Myocyte (in vitro differentiated cells): ENCODE data around the gene CCDC197. TPM values are rescaled to one million over a fixed set of nuclear protein-coding genes. Genes with fewer than 3 reads are reported as not detected.

Experiments
- DNase-seq: peaks from one replicate; pipeline ENCODE4 v3.0.0-alpha.2; 2012; ENCODE audit warnings: low read depth
- polyA plus RNA-seq: library from polyadenylated mRNA; unstranded; fragments of >200 nt; gene quantifications from one replicate; pipeline ENCODE4 v1.2.1, GENCODE V29; 2012; ENCODE audit warnings: missing spikeins
- total RNA-seq: library from RNA; depleted of rRNA; stranded (reverse); fragments of >200 nt; gene quantifications from 2 replicates; pipeline ENCODE4 v1.2.3, GENCODE V29; 2014

Gene CCDC197
- total RNA-seq: not detected in 2 replicates
- not detected for polyA plus RNA-seq

DNA sequence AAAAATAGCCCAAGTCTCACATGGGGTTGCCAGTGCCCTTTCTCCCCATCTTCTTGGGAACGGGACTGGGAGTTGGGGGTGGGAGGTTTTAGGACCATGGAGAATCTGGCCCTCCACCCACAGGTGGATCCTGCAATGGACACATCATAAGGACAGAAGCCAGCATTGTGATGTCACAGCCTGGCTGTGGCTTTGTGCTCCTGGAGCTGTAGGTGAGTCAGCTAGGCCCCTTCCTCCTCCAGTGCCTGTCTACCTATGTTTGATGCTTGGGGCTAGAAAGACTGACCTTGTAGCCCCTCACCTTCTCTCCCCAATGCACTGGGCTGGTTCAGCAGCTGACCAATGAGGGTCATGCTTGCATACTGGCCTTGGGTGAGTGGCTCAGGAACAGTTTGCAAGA is at the start of gene CCDC197:
Gene CCDC197, plus strand, starts transcription at position 220 of the 400 bp plus-strand sequence. CDS start 831 bp downstream, outside the sequence.
- no peak for DNase-seq

DNA sequence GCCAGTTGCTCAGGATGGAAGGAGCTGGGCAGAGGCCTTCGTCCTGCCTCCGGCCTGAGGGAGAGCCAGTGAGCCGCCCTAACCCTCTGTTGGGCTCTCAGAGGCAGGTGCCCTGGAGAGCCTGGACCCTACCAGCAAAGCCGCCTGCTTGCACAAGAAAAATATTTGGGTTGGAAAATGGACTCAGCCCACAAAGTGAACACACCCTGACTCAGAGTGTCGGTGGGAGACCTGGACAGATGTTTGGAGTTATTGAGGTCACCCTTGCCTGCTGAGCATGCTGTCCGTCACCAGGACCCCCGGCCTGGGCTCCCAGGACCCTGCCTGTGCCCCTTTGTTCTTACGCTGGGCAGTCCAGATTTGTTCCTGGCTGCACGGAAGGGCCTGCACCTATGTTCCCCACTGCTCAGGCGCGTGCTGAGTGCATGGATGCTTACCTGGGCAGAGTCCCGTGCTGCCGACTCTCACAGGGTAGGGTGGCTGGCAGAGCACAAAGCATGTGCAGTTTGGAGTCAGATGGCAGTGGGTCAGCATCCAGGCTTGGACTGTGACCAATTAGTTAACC is 47.5 kb upstream of the CCDC197 start:
- no peak for DNase-seq

DNA sequence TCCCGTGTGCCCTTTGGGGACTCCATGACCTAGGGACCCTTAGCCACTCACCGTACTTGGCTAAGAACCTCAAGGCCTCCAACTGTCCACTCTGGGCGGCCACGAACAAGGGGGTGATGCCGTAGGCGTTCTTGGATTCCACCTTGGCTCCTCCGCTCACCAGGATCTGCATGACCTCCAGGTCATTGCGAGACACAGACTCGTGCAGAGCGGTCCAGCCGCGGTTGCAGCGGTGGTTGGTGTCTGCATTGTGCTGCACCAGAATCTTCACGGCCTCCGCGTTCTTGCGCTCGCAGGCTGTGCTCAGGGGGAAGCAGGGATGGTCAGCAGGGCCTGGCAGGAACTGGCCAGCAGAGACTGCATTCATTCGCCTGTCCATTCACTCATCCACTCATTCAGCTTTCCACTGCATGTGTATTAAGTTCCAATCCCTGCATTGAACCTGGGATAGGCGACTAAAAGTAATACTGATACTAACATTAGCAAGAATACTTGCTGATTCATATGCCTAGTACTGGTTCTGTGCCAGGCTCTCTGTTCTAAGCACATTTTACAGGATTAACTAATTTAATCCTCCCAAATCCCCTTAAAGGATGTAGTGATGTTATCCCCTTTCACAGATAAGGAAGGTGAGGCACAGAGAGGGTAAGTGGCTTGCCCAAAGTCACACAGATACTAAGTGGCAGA is 46.0 kb upstream of the CCDC197 start:
- no peak for DNase-seq

DNA sequence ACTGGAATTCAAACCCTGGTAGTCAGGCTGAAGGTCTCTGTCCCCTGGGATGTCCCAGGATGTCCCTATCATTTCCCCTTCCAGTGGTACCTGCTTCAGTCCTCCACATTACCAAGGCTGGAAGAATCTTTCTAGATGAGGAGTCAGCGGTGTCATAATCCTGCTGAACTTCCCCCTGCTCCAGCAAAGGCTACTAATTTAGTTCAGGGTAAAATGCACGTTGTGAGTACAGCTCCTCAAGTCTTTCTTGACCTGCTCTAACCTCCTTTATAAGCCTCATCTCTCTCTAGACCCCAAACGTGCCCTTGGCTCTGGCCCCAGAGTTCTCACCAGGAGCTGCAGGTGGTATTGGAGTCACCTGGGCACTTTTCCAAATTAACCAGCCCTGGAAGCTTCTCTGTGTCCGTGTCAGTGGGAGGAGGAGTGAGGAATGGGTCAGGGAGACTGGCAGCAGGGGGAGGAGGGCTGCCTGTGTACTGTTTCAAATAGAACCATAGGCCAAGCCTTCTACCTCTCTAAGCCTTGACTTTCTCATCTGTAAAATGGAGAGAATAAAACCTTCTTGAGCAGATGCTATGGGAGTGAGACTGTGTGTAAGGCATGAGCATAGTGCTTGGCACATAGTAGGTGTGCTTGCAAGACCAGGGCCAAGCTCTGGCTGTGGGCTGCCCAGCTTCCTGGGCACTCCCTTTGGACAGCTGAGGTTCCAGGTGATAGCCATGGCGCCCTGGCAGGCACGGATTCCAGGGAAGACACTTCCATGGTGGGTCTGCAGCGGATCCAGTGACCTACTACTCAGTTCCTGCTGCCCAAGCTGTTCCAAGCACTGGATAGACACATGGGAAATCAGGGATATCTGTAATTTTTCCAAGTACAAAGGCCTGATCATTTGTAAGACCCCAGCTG is 45.2 kb upstream of the CCDC197 start:
- DNase-seq: no peak

DNA sequence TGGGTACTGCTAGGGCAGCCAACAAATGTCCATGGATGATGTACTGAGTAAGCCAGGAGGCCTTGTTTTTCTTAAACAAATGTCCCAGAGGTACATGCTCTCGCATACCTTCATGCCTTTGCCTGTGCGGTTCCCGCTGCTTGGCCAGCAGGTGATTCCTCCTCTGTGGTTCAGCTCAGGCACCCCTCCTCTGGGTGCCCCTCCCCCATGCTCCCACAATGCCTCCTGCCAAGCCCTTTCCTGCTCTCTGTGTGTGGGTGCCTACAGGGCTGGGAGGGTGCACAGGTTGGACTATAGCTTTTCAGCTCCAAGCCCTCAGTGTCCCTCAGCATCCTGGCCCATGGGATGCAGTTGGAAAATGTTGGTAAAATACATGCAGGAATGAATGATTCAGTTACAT is 44.3 kb upstream of the CCDC197 start:
- DNase-seq: no peak

DNA sequence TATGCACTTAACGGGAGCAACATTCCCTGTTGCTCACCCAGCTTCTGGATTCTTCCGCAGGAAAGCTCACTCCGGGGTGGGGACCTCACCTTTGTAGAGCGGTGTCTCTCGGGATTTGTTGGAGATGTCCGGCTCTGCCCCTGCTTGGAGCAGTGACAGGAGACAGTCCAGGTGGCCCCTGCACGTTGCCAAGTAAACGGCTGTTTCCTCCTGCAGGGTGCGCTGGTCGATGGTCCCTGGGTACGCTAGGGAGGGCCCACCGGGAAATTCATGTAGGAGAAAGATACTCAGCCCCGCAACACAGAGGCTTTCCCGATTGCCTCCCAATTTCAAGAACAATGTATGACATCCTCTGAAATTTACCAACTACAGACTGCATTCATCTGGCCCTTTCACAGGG is 43.8 kb upstream of the CCDC197 start:
- DNase-seq: no peak

DNA sequence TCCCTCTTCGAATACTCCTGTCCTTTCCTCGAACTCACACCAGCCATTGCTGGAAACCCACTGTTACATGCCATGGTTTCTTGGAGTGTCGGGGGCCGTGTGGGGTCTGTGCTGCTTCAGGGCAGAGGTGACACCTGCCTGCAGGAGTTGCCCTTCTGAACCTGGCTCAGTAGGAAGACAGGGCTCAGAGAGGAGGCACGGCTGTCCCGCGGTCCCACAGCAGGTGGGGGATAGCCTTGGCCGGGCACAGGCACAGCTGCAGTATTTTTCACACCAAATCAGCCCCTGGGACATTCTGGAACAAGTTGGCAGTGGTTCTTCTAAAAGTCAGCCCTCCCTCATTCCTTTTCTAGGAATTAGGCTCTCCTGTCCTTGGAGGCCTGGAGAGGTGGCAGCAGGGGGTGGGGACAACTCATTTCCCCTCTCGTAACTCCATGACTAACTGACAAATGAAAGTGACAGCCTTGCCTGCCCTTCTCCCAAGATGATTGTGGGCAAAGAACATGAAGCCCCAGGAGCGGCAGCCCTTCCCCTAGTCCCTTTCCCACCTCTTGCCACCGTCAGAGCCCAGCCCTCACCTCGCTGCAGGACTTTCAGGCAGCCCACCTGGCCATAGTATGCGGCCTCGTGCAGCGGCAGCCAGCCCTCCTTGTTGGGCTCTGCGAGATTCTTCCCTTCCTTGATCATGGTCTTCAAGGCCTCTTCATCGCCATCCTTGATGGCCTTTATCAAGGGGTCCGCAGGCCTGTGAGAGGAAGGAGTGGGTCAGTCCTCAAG is 43.2 kb upstream of the CCDC197 start:
- DNase-seq: no peak

DNA sequence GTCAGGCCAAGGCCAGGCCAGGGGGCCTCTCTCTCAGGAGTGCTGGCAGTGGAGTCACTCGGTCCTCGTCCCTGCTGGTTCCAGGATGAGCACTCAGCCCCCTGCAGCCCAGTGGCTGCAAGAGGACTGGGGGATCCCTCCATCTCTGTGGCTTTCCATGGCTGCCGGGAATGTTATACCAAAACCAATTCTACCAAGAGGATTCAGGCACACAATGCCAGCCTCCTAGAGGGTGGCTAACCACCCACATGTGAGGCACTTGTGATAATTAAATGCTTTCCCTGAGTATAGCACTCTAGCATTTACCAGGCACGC is 42.6 kb upstream of the CCDC197 start:
- DNase-seq: no peak

DNA sequence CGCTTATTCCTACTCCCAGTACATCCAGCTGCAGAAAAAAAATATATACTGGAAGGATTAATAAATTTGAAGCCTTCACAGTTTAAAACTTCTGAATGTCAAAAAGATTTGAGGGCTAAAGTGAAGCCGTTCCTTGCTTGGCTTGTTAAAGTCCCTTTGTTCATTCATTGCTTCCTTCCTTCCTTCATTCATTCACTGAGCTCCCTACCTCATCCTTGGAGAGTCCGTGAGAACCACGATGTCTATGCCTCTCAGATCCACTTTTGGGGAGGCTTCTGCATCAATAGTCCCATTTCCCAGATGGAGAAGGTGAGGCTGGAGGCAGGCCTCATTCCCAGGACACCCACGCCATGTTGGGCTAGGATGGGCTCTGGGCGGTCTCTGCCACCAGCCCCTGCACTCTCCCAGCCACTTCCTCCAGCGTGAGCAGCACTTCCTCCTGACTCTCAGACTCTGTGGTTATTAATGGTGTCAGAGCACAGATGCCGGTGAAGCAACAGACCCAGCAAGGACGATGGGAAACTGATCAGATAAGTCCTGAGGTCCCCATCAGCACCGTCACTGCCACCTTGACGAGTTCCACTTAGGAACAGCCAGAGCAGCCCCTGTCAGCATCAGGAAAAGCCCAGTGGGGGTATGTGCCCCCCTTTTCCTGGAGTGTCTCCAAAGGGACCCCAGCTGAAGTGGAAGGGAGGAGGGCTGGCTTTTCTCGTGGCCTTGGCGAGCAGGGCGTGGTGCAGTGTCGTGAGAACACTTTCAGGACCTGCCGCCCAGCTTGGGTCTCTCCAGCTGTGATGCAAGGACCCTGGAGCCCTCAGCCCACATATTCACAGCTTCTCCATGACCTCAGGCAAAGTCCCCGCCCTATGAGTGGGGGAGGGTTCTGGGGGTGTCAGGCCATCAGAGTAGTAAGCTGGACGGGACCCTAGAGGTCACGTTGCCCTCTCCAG is 41.9 kb upstream of the CCDC197 start:
- DNase-seq: no peak

DNA sequence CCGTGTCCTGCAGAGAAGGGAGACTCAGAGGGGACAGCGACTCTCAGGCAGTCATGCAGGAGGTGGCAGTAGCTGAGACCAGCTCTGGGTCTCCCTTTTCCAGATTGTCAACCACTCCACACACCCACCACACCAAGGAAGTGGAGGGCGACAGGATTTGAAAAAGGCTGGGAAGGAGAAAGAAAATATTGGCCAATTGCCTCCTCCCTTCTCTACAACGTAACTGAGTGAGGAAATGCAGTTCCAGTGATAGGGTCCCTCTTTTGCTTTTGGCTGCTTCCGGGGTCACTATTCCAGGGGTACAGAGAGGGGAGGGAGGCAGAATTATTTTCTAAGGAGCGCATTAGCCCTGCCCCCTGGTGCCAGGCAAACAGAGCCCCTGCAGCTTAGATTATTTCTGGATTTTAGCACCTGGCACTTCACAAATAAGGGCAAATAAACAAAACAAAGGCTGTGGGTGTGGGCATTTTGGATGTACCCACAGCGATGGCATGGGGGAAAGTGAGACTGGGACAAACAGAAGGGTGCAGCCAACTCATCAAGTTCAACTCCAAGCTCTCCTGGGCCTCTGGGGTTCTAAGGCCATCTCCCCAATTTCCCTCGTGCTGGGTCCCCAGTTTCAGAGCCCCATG is 41.1 kb upstream of the CCDC197 start:
- no peak for DNase-seq

DNA sequence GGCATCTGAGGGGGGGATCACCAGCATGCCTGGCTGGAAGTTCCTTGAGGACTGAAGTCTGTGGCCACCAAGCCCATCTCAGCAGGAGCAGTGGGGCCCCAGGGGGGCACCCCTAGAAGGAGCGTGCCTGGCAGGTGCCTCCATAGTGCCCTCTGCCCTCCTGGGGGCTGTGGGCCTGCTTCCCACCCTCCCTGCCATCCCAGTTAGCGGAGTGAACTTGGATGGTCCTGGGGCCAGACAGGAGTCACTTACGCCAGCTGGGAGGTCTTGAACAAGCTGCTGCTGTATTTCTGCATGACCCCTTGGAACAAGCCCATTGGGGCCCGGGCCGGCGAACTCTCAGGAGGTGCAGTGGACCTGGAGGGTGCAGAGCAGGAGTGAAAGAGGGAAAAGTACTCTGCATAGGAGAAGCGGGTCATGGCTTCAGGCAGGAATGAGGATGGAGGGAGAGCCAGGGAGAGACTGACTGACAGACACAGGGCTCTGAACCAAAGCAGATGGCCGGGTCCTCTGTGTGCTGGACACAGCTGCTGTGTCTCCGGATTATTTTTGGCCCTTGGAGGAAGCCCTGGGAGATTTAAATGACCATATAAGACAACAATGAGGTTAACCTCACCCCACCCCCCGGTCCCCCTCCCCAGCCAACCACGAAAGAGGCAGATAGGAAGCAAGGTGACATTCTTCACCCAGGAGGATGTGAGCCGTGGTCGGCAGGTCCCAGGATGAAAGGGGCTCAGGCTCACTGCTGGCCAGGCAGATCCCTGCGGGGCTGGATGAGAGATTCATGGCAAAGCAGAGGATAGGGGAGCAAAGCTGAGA is 40.4 kb upstream of the CCDC197 start:
- DNase-seq: peak; percentile 89

DNA sequence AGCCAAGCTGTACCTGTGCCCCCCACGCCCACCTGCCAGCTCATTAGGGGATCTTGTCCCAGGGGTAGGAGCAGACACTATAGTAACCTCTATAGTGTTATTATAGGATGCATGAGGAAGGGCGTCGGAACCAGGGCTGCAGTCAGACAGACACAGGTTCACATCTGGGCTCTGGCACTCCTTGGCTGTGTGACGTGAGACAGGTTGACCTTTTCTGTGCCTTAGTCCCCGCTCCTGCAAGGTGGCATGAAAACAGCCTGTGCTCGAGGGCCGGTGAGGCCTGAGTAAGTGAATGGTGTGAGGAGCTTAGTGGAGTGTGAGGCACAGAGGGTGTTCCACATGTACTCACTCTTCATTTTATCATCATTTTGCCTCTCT is 39.8 kb upstream of the CCDC197 start:
- DNase-seq: no peak

DNA sequence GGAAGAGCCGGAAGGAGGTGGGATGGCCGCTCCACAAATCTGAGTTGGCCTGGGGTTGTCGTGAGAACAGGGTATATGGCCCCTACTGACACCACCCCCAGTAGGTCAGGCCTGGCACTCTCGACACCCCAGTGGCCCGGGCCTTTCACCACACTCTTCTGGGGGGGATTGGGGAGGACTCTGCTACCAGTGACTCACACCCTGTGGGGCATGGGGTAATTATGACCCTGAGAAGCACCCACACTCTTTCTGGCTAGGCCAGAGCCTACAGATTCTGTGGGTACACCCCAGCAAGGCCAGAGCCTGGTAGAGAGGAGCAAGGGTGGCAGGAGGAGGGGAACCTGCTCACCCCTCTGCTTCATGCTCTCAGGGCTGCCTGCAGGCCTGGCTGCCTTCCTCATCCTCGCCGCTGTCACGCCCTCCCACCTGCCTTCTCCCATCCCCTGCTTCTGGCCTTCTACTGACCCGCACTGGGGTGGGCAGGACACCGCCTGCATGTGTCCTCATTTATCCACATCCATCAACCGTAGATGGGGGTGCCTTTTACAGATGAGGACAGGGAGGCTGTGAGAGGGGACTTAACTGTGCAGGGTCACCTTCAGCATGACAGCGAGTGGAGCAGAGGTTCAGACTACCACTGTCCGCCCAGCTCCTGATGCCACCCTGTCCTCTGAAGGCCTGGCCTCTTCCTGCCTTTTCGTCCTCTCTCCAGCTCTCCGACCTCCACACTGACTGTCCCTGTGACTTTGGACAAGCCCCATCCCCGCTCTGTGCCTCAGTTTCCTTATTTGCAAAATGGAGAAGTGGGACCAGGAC is 39.1 kb upstream of the CCDC197 start:
- no peak for DNase-seq

DNA sequence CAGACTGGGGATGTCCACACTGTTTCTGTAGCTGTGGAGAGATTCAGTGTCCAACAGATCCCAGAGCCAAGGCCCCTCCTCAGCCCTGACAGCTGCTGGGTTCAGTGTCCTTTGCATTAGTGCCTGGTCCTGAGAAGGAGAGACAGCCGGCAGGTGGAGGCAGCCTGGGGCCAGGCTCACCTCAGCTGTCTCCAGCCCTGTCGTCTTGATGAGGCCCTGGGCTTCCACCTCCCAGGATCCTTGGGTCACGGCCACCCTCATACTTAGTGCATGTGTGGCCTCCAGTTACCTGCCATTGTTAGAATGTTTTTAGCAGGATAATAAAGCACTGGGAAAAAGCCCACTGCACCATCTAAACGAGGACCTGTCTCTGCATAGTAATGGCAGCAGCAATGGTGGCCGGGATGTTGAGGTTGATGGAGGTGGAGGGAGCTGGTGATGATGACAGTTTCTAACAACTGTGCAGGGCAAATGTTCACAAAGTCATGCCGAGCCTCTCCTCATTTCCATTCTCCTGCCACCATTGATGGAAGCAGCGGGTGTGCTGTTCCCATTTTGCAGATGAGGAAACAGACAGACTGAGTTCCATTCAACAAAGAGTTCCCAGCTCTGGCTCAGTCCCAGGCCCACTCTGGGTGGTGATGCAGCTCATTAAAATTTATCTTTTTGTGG is 38.4 kb upstream of the CCDC197 start:
- DNase-seq: no peak

DNA sequence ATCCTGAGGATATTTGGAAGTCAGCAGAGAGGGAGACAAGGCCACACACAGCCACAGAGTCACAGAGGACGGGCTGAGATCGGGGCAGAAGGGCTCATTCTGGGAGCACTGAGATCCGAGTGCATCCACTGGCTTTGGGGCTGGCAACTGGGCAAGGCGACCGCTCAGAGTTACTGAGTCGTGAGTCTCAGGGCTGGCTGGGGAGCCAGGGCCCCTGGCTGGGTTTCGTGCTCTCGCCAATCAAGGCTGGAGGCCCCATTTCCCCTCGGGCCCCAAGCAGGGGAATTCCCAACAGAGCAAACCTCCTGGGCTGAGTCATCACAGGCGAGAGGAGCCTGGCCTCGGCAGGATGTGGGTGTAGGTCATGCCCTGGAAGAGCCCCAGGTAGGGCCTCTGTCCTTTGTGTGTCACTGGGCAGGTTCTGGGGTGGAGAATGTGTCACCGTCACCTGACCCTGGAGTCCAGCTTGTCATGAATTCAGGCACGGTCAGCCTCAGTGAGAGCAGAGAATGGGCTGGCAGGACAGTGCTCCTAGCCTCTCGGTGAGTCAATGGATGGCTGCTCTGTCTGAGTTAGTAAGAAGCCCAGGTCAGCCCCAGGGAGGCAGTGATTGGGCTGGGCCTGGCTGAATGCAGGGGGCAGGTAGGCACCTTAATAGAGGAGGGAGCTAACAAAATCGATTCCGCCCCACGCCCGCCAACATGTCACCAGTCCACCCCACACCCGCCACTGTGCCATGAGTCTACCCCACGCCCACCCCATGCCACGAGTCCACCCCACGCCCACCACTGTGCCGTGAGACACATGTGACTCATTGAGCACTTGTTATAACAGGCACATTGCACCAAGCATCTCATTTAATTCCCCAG is 37.6 kb upstream of the CCDC197 start:
- peak; percentile 68 for DNase-seq

DNA sequence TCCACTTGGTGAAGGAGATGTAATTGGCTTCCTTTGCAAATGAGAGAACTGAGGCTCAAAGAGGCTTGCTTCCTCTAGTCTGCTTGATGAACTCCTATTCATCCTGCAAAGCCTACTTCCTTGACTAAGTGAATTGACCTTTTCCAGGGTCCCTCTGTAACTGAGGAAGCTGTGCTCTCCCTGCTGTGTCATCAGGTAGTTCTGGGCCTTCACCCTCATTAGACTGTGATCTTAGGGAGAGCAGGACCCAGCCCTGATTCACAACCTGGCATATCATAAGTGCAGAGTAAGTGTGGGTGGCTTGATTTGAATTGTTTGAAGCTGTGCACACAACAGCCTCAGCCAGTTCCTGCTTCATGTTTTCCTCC is 37.0 kb upstream of the CCDC197 start:
- no peak for DNase-seq
